Caco-2 (cell line): Measurements from ENCODE around the gene TMED4. TPM values are rescaled to one million over a fixed set of nuclear protein-coding genes. Genes with fewer than 3 reads are reported as not detected.
A peak's percentile ranks its signal among the peaks of the same experiment; 100 is the strongest.

Experiments used
- BruUV-seq: library from RNA; stranded (reverse); fragments of 400-500 nt; replicated peaks from 2 replicates; lab custom pipeline; 2021; lab: Mats Ljungman, UMichigan
- CTCF ChIA-PET: fragments of 300-600 bp; sonication (Branson Sonifier 250); formaldehyde crosslinking; loops from one replicate; lab custom pipeline; 2022; ENCODE audit warnings: antibody characterized with exemption; lab: Charles Lee
- POLR2A ChIA-PET: fragments of 300-600 bp; sonication (Branson Sonifier 250); formaldehyde crosslinking; loops from one replicate; lab custom pipeline; 2022; ENCODE audit warnings: antibody characterized with exemption; lab: Charles Lee
- DNase-seq, 2 experiments: peaks; one replicate each; pipeline versions ENCODE4 v3.0.0 to v3.0.0-alpha.2; 2020 to 2022
- H3K27me3 ChIP-seq: replicated peaks from 2 replicates; pipeline ENCODE4 v1.6.0; 2011; ENCODE audit warnings: low read length; ENCODE audit not compliant: control insufficient read depth, insufficient read depth
- H3K36me3 ChIP-seq: 2 replicates; pipeline ENCODE4 v1.5.1; 2011; ENCODE audit warnings: low read length; ENCODE audit not compliant: control insufficient read depth, insufficient read depth
- H3K4me1 ChIP-seq: fragments of 250-450 bp; sonication (Bioruptor Pico); 2 replicates; pipeline ENCODE4 v1.5.1; 2020; ENCODE audit warnings: mild to moderate bottlenecking
- H3K4me3 ChIP-seq: 2 replicates; pipeline ENCODE4 v1.5.1; 2011; ENCODE audit warnings: low read depth, mild to moderate bottlenecking, control low read depth, low read length
- H3K9me3 ChIP-seq: fragments of 250-450 bp; sonication (Bioruptor Pico); 2 replicates; pipeline ENCODE4 v1.5.1; 2020; ENCODE audit warnings: mild to moderate bottlenecking, moderate library complexity
- H3K27ac Mint-ChIP-seq: one replicate; pipeline ENCODE4 v1.8.0; 2022; ENCODE audit warnings: mixed read lengths; ENCODE audit not compliant: unreplicated experiment
- H3K27me3 Mint-ChIP-seq: one replicate; pipeline ENCODE4 v1.8.0; 2022; ENCODE audit warnings: mixed read lengths; ENCODE audit not compliant: insufficient read depth, unreplicated experiment
- H3K36me3 Mint-ChIP-seq: one replicate; pipeline ENCODE4 v1.8.0; 2022; ENCODE audit warnings: mild to moderate bottlenecking, mixed read lengths; ENCODE audit not compliant: insufficient read depth, unreplicated experiment
- H3K4me1 Mint-ChIP-seq: one replicate; pipeline ENCODE4 v1.8.0; 2022; ENCODE audit warnings: low read depth, mixed read lengths; ENCODE audit not compliant: unreplicated experiment
- H3K4me3 Mint-ChIP-seq: one replicate; pipeline ENCODE4 v1.8.0; 2022; ENCODE audit warnings: mild to moderate bottlenecking, moderate library complexity, mixed read lengths; ENCODE audit not compliant: unreplicated experiment
- H3K9me3 Mint-ChIP-seq: one replicate; pipeline ENCODE4 v1.8.0; 2022; ENCODE audit warnings: mixed read lengths; ENCODE audit not compliant: unreplicated experiment
- CTCF ChIP-seq, 2 experiments: fragments of 200-600 bp in 1 of 2; IDR thresholded peaks; 1 replicate in 1 of 2; 2 replicates in 1 of 2; pipeline versions ENCODE4 v1.5.1 to v1.8.0; 2011 to 2022; ENCODE audit warnings: antibody characterized with exemption in 1 of 2, control low read depth in 1 of 2, inconsistent platforms in 1 of 2, low read depth in 1 of 2, low read length in 1 of 2, mild to moderate bottlenecking in 1 of 2, moderate library complexity in 1 of 2; ENCODE audit not compliant: insufficient read depth in 1 of 2, severe bottlenecking in 1 of 2, unreplicated experiment in 1 of 2
- intact Hi-C: fragments of 100-400 bp; cut with micrococcal nuclease; formaldehyde crosslinking; loops from one replicate; pipeline ENCODE4 v1.10.0; 2022; ENCODE audit not compliant: unreplicated experiment
- total RNA-seq: library from RNA; stranded (reverse); gene quantifications from 2 replicates; pipeline ENCODE4 v1.2.3, GENCODE V29; 2022

TMED4 gene
- total RNA-seq, 1 experiment from 2014 or later = 96.6 TPM

GRCh38 chr7:44569959-44570358 lies 12.1 kb downstream of the TMED4 start:
- H3K27ac Mint-ChIP-seq = no peak overlapping the region
- ChIA-PET POLR2A (interaction anchor here (0.5 kb wide), 1 partner anchor 545 kb away, joined by 3 read pairs; no protein-coding TSS in a partner anchor), CTCF (no interaction called here)
- BruUV-seq = no TSS peak
- no peak for TF ChIP-seq CTCF (IDR thresholded peaks at IDR 0.05; ENCODE audit: insufficient read depth in 1 of 2, low read depth in 1 of 2, low read length in 1 of 2, severe bottlenecking in 1 of 2, unreplicated experiment in 1 of 2)
- no peaks in the 10 kb centered on the region for H3K9me3 Mint-ChIP-seq
- H3K4me1 Mint-ChIP-seq = peaks cover 14% of the 10 kb centered on the region
- H3K4me3 ChIP-seq = no peak overlapping the region
- H3K4me3 Mint-ChIP-seq = no peak overlapping the region
- peaks cover 91% of the 10 kb centered on the region for H3K36me3 Mint-ChIP-seq
- H3K4me1 ChIP-seq = 0 out of 2 replicates have a peak, but pooled peaks cover 5% of the 10 kb centered on the region
- H3K36me3 ChIP-seq = peaks cover 20% of the 10 kb centered on the region
- no peaks in the 10 kb centered on the region for H3K9me3 ChIP-seq
- H3K27me3 ChIP-seq = no peaks in the 10 kb centered on the region
- no peaks in the 10 kb centered on the region for H3K27me3 Mint-ChIP-seq
- DNase-seq = no peak
- intact Hi-C loops = no loop called here

- Mint-ChIP-seq H3K4me1 (peaks cover 7% of the 10 kb centered on the region), H3K4me3 (no peak overlapping the region), H3K9me3 (no peaks in the 10 kb centered on the region), H3K27ac (peak overlapping the region; percentile 12), H3K36me3 (peaks cover 91% of the 10 kb centered on the region), H3K27me3 (no peaks in the 10 kb centered on the region)
- DNase-seq = no peak
- ChIA-PET CTCF (no interaction called here), POLR2A (interaction anchor here (0.5 kb wide), 2 partner anchors 281 to 546 kb away, joined by 3 to 4 read pairs; no protein-coding TSS in a partner anchor)
- Histone ChIP-seq H3K9me3 (no peaks in the 10 kb centered on the region), H3K4me1 (no peaks in the 10 kb centered on the region), H3K4me3 (no peak overlapping the region), H3K36me3 (peaks cover 24% of the 10 kb centered on the region), H3K27me3 (no peaks in the 10 kb centered on the region)
- intact Hi-C loops = no loop called here
- no TSS peak for BruUV-seq
- TF ChIP-seq CTCF (IDR thresholded peaks at IDR 0.05; ENCODE audit: insufficient read depth in 1 of 2, low read depth in 1 of 2, low read length in 1 of 2, severe bottlenecking in 1 of 2, unreplicated experiment in 1 of 2) = no peak
Observed at GRCh38 chr7:44568771-44569560, 13.1 kb downstream of the TMED4 start.

- peaks cover 26% of the 10 kb centered on the region for H3K36me3 ChIP-seq
- H3K9me3 ChIP-seq = no peaks in the 10 kb centered on the region
- intact Hi-C loops = no loop called here
- H3K4me1 ChIP-seq = peaks cover 8% of the 10 kb centered on the region
- POLR2A ChIA-PET = no interaction called here
- H3K27ac Mint-ChIP-seq = peak overlapping the region; percentile 12
- no peaks in the 10 kb centered on the region for H3K27me3 ChIP-seq
- no peaks in the 10 kb centered on the region for H3K9me3 Mint-ChIP-seq
- H3K36me3 Mint-ChIP-seq = peaks cover 91% of the 10 kb centered on the region
- H3K4me3 Mint-ChIP-seq = no peak overlapping the region
- H3K4me1 Mint-ChIP-seq = peaks cover 14% of the 10 kb centered on the region
- no peak overlapping the region for H3K4me3 ChIP-seq
- no peak for DNase-seq
- no peaks in the 10 kb centered on the region for H3K27me3 Mint-ChIP-seq
- no peak for TF ChIP-seq CTCF (IDR thresholded peaks at IDR 0.05; ENCODE audit: insufficient read depth in 1 of 2, low read depth in 1 of 2, low read length in 1 of 2, severe bottlenecking in 1 of 2, unreplicated experiment in 1 of 2)
- BruUV-seq = no TSS peak
- CTCF ChIA-PET = no interaction called here
Observed at GRCh38 chr7:44567884-44568283, 14.1 kb downstream of the TMED4 start.
